A549 treated with CpdA at 1 μM for 4 hours (cell line): ENCODE measurements around the gene CCDC127. TPM values are rescaled to one million over a fixed set of nuclear protein-coding genes. Genes with fewer than 3 reads are reported as not detected.

Experiments used
- total RNA-seq: library from RNA; stranded (reverse); fragments of 200-300 nt; extraction: Qiagen RNA extraction; gene quantifications from 5 replicates; pipeline ENCODE4 v1.2.3, GENCODE V29; 2022; ENCODE audit warnings: low read depth

CCDC127 gene
- total RNA-seq = 6.1 to 6.6 TPM (median 6.5 TPM) in 5 replicates

GRCh38 chr5:217494-218456 lies at the start of gene CCDC127, which contains the start of gene SDHA:
CCDC127 (minus strand) TSS chr5:218153; CDS start chr5:216849, 1,304 bp downstream.
SDHA (plus strand) TSS chr5:218320; CDS start chr5:218356, 36 bp downstream.

GRCh38 chr5:191036-191948 lies 26.7 kb downstream of the CCDC127 start, which contains the start of gene LRRC14B:
LRRC14B (plus strand) TSS chr5:191495; CDS start chr5:191539, 44 bp downstream.

Other genes with a start within 250 kb of the CCDC127 start
- gene PLEKHG4B, start 126.0 kb downstream of the CCDC127 start, total RNA-seq = 0.64 to 0.94 TPM (median 0.69 TPM) in 5 replicates
- not detected in 5 replicates for gene LRRC14B, start 26.7 kb downstream of the CCDC127 start, total RNA-seq
- 96.6 to 124 TPM (median 116 TPM) in 5 replicates for gene SDHA, start 167 bp upstream of the CCDC127 start, total RNA-seq
- 158 to 205 TPM (median 196 TPM) in 5 replicates for gene PDCD6, start 53.5 kb upstream of the CCDC127 start, total RNA-seq
- 2.9 to 3.5 TPM (median 3.3 TPM) in 5 replicates for gene AHRR, start 103.6 kb upstream of the CCDC127 start, total RNA-seq
- gene EXOC3, start 225.0 kb upstream of the CCDC127 start, total RNA-seq = 27.3 to 32.3 TPM (median 31.9 TPM) in 5 replicates